Kidney (tissue), 14 donors: ENCODE measurements around the gene DPP6. TPM values are rescaled to one million over a fixed set of nuclear protein-coding genes. Genes with fewer than 3 reads are reported as not detected.

Experiments
- DNase-seq, 5 donors: peaks; one replicate each; pipeline ENCODE4 v3.0.0-alpha.2; 2013 to 2020
- FAIRE-seq: peaks from 2 replicates; lab custom pipeline; 2012; peaks lifted over from hg19 to GRCh38; lab: Jason Lieb, UNC
- H3K27ac ChIP-seq, 2 donors: one replicate each; pipeline ENCODE4 v1.7.0; 2013; ENCODE audit warnings: low read depth in 2 of 2, low read length in 2 of 2, inconsistent platforms in 1 of 2
- H3K27me3 ChIP-seq: one replicate; pipeline ENCODE4 v1.7.1; 2013; ENCODE audit warnings: low read length, inconsistent platforms; ENCODE audit not compliant: control insufficient read depth, insufficient read depth
- H3K36me3 ChIP-seq, 3 donors: one replicate each; pipeline versions ENCODE4 v1.7.0 to v1.7.1; 2013; ENCODE audit warnings: low read length in 3 of 3, control low read depth in 1 of 3, inconsistent platforms in 1 of 3; ENCODE audit not compliant: insufficient read depth in 3 of 3, control insufficient read depth in 2 of 3
- H3K4me1 ChIP-seq, 3 donors: one replicate each; pipeline versions ENCODE4 v1.7.0 to v1.7.1; 2013; ENCODE audit warnings: low read length in 3 of 3, inconsistent platforms in 1 of 3, low read depth in 1 of 3; ENCODE audit not compliant: control insufficient read depth in 2 of 3, insufficient read depth in 2 of 3
- H3K4me3 ChIP-seq, 3 donors: one replicate each; pipeline versions ENCODE4 v1.7.0 to v1.8.1; 2013; ENCODE audit warnings: low read length in 3 of 3, control low read depth in 1 of 3, inconsistent platforms in 1 of 3
- H3K9ac ChIP-seq, 3 donors: one replicate each; pipeline versions ENCODE4 v1.7.0 to v1.7.1; 2013; ENCODE audit warnings: low read length in 3 of 3, control low read depth in 1 of 3, inconsistent platforms in 1 of 3
- H3K9me3 ChIP-seq, 3 donors: one replicate each; pipeline versions ENCODE4 v1.7.0 to v1.7.1; 2013; ENCODE audit warnings: low read length in 3 of 3, control low read depth in 1 of 3, inconsistent platforms in 1 of 3; ENCODE audit not compliant: control insufficient read depth in 2 of 3, insufficient read depth in 1 of 3
- CTCF ChIP-seq: IDR thresholded peaks from 3 replicates; pipeline ENCODE4 v1.5.1; 2012; ENCODE audit warnings: mild to moderate bottlenecking, moderate library complexity, borderline replicate concordance; ENCODE audit not compliant: insufficient read depth; ENCODE audit errors: extremely low read depth
- intact Hi-C: fragments of 100-400 bp; cut with DNase I; formaldehyde crosslinking; loops from one replicate; pipeline ENCODE4 v1.11.1; 2022
- polyA plus RNA-seq: library from polyadenylated mRNA; stranded (reverse); fragments of 350-450 nt; fragmentation: Illumina TruSeq; extraction: RNeasy Lipid Tissue Mini Kit (QIAGEN cat#74804); gene quantifications from one replicate; pipeline ENCODE4 v1.2.3, GENCODE V29; 2014; ENCODE audit warnings: low read depth, low replicate concordance; ENCODE audit not compliant: insufficient read depth
- total RNA-seq: library from RNA; stranded (reverse); fragmentation: NEBNext Ultra II Directional; extraction: Animal tissue kit (Norgen Biotek cat#: 25700); gene quantifications from one replicate; pipeline ENCODE4 v1.2.1, GENCODE V29; 2021
- donor health status: control.
- donor health status: control.
- donor health status: control.
- donor health status: control.
- donor health status: control.
- donor health status: DM: yes; HTN: yes; CAD: no.
- donor health status: Normal renal cell carcinoma (clear cell type).

Gene DPP6
- total and polyA plus RNA-seq, 2 donors from 2014 or later = 1.8 to 6.9 TPM

GRCh38 chr7:154844499-154844898 lies 792.3 kb downstream of the DPP6 start:
- intact Hi-C loops = no loop called here
- DNase-seq (no peak), FAIRE-seq (no peak)
- no peak overlapping the region for H3K27ac ChIP-seq
- no peak overlapping the region for H3K4me3 ChIP-seq
- H3K27me3 ChIP-seq = no peaks in the 10 kb centered on the region
- no peak overlapping the region for H3K9ac ChIP-seq
- H3K4me1 ChIP-seq = no peaks in the 10 kb centered on the region
- no peaks in the 10 kb centered on the region for H3K9me3 ChIP-seq
- TF ChIP-seq CTCF = no peak
- H3K36me3 ChIP-seq = no peaks in the 10 kb centered on the region

- Histone ChIP-seq H3K9me3 (no peaks in the 10 kb centered on the region), H3K27ac (no peak overlapping the region), H3K27me3 (no peaks in the 10 kb centered on the region), H3K4me3 (no peak overlapping the region), H3K36me3 (no peaks in the 10 kb centered on the region), H3K4me1 (no peaks in the 10 kb centered on the region), H3K9ac (no peak overlapping the region)
- intact Hi-C loops = no loop called here
- TF ChIP-seq CTCF = no peak
- FAIRE-seq = no peak
- peak in 1 of 5 donors; percentile 34 for DNase-seq
Measured at GRCh38 chr7:154844955-154845354, 792.8 kb downstream of the DPP6 start.

- H3K4me1 ChIP-seq = no peaks in the 10 kb centered on the region
- no peak overlapping the region for H3K4me3 ChIP-seq
- no peaks in the 10 kb centered on the region for H3K27me3 ChIP-seq
- intact Hi-C loops = no loop called here
- no peak for TF ChIP-seq CTCF
- H3K36me3 ChIP-seq = no peaks in the 10 kb centered on the region
- DNase-seq (no peak), FAIRE-seq (no peak)
- no peak overlapping the region for H3K27ac ChIP-seq
- no peaks in the 10 kb centered on the region for H3K9me3 ChIP-seq
- no peak overlapping the region for H3K9ac ChIP-seq
Measured at GRCh38 chr7:154848464-154848863, 796.3 kb downstream of the DPP6 start.

GRCh38 chr7:154852205-154852604 lies 800.0 kb downstream of the DPP6 start:
- H3K27ac ChIP-seq = no peak overlapping the region
- no peaks in the 10 kb centered on the region for H3K36me3 ChIP-seq
- no peak overlapping the region for H3K9ac ChIP-seq
- TF ChIP-seq CTCF = no peak
- no peaks in the 10 kb centered on the region for H3K27me3 ChIP-seq
- FAIRE-seq (no peak), DNase-seq (no peak)
- intact Hi-C loops = no loop called here
- H3K4me3 ChIP-seq = no peak overlapping the region
- peaks cover 0 to 1% (median 0%) of the 10 kb centered on the region in 3 donors for H3K4me1 ChIP-seq
- H3K9me3 ChIP-seq = no peaks in the 10 kb centered on the region
